GM12801 (cell line): ENCODE data around the gene VTI1A.

ENCODE experiments used
- CTCF ChIP-seq: IDR thresholded peaks from one replicate; pipeline ENCODE4 v1.5.1; 2011; ENCODE audit warnings: control low read depth; ENCODE audit not compliant: insufficient read length; ENCODE audit errors: extremely low read depth

Gene VTI1A

GRCh38 chr10:112649006-112649821 lies 202.2 kb downstream of the VTI1A start:
- no peak for TF ChIP-seq CTCF

GRCh38 chr10:112649822-112650152 lies 202.8 kb downstream of the VTI1A start:
- no peak for TF ChIP-seq CTCF

- no peak for TF ChIP-seq CTCF
Observed at GRCh38 chr10:112650588-112651030, 203.6 kb downstream of the VTI1A start.

GRCh38 chr10:112653215-112653614 lies 206.2 kb downstream of the VTI1A start:
- TF ChIP-seq CTCF: no peak

GRCh38 chr10:112653851-112654250 lies 206.8 kb downstream of the VTI1A start:
- no peak for TF ChIP-seq CTCF

- TF ChIP-seq CTCF: no peak
Observed at GRCh38 chr10:112654794-112655193, 207.8 kb downstream of the VTI1A start.

GRCh38 chr10:112655722-112656121 lies 208.7 kb downstream of the VTI1A start:
- no peak for TF ChIP-seq CTCF
